HG02759 (cell line): ENCODE data around the gene COQ6.
"Not testable (repeated sequence)": the region's sequence is repeated elsewhere in the genome, so short reads cannot be mapped to it uniquely, and the experiment has no call there.

Source experiments
- ATAC-seq: cut with Tn5 transposase; IDR thresholded peaks from one replicate; pipeline ENCODE4 v1.9.1; 2021; ENCODE audit warnings: mild to moderate bottlenecking, moderate library complexity; ENCODE audit not compliant: unreplicated experiment

Gene COQ6

DNA sequence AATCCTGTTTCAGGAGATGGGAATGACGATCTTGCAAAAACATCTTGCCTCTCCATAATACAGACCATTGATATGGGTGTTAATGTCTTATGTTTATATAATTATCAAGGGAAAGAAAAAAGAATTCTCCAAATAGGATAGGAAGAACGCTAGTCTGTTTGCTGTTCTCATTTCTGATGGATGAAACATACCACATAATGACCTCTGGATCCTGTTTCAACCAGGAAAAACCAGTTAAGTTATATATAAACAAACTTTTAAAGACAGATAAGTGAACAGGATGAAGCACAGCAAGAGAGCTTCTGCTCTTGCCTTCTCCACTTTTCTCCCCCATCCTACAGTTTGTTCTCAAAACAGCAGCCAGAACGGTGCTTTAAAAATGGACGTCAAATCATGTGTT, 27.8 kb downstream of the COQ6 start:
- ATAC-seq: no peak

DNA sequence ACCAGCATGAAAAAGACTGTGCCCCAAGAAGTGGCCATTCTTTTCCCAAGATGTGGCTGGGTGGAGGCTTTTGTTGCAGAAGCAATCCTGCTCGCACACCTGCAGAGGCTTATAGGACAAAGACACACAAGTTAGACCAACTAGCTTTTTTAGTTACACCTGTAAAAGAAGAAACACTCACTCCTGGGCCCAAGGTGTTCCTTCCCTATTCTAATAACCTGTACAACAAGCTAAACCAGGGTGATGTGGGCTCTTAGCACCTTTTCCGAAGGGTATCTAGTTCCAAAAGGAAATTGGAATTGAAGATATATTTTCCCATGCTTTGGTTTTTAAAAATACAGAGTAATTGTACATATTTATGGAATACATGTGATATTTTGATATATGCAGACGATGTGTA, 38.0 kb downstream of the COQ6 start:
- ATAC-seq: no peak

DNA sequence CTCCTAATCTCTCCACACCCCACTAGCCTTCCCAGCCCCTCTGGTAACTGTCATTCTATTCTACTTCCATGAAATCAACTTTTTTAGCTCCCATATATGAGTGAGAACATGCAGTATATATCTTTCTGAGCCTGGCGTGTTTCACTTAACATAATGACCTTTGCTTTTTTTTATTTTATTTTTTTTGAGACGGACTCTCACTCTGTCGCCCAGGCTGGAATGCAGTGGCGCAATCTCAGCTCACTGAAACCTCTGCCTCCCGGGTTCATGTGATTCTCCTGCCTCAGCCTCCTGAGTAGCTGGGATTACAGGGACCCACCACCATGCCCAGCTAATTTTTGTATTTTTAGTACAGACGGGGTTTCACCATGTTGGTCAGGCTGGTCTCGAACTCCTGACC, 38.6 kb downstream of the COQ6 start:
- not testable (repeated sequence) for ATAC-seq

DNA sequence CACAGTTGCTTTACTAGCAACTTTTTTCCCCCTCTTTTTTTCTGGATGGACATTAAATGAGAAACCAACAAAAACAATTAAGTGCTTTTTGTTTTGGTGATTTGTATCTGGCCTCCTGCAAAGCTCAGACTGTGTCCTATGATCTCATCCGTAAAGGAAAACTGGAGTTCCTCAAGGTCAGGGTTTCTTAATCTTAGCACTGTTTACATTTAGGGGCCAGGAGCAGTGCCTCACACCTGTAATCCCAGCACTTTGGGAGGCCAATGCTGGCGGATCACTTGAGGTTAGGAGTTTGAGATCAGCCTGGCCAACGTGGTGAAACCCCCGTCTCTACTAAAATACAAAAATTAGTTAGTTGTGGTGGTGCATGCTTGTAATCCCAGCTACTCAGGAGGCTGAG, 41.0 kb downstream of the COQ6 start:
- ATAC-seq: no peak

DNA sequence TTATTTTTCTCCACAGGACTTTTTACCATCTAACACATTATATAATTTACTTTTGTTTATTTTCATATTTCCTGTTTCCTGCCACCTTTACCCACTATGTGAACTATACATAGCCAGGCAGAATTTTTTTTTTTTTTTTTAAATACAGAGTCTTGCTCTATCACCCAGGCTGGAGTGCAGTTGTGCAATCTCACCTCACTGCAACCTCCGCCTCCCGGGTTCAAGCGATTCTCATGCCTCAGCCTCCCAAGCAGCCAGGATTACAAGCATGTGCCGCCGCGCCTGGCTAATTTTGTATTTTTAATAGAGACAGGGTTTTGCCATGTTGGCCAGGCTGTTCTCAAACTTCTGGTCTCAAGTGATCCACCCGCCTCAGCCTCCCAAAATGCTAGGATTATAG, 44.8 kb downstream of the COQ6 start:
- ATAC-seq: not testable (repeated sequence)

DNA sequence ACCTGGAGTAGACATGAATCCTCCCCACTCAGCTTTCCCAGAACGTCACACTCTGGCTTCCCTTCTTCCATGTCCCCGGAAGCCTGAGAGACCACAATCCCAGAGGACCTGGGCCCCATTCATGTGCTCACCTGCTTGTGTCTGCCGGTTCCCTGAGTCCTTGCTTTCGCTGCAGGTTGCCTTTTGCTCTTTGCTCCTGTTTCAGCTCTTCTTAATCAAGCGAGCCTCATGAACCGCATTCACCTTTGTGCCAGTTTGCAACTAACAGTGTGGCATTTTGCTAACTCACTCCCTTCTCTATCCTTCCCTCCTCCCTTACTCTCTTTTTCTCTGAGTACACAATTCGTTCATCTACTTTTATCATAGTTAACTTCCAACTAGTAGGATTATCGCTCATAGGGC, 45.9 kb downstream of the COQ6 start:
- ATAC-seq: no peak

DNA sequence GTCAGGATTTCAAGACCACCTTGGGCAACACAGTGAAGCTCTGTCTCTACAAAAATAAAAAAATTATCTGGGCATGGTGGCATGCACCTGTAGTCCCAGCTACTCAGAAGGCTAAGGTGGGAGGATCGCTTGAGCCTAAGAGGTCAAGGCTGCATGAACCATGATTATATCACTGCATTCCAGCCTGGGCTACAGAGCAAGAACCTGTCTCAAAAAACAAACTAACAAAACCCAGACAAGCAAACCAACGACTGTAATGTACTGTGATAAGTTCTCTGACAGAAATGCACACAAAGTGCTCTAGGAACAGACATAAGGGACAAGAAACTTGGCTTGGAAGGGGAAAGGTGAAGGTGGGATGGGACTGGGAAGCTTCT, 46.6 kb downstream of the COQ6 start:
- ATAC-seq: no peak

DNA sequence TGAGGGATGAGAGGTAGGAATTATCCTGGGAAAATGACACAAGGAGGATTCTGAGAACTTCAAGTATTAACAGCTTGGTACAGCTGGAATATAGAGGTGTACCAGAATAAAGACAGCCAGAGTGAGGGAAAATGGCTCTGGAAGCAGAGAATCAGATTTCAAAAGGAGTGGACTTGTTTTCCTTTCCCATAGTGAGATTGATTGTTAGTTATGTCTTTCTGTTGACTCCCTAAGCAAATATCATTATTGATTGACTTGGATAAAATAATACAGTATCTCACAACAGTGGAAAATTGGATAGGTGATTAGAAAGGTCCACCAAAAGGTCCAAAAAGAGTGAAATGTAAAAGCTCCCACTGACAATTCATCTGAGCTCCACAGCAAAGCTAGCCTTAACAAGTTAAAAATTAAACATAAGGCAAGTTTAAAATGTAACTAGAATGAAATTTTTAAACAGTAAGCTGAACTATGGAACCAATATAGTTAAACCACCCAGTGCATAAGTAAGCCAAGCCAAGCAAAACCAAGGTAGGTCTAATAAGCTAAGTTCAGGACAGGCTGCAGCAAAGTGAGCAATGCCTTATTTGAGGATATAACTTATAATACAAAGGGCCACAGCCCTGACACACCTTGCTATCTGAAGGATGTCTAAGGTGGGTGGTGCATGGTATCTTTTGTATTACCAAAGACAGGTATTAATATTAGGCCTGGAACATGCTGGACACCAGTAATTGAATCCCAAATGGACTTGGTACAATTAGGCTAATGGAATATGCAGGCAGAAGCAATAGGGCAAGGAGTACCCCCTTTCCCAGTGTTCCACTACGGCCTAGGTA, 47.2 kb downstream of the COQ6 start:
- ATAC-seq: no peak

DNA sequence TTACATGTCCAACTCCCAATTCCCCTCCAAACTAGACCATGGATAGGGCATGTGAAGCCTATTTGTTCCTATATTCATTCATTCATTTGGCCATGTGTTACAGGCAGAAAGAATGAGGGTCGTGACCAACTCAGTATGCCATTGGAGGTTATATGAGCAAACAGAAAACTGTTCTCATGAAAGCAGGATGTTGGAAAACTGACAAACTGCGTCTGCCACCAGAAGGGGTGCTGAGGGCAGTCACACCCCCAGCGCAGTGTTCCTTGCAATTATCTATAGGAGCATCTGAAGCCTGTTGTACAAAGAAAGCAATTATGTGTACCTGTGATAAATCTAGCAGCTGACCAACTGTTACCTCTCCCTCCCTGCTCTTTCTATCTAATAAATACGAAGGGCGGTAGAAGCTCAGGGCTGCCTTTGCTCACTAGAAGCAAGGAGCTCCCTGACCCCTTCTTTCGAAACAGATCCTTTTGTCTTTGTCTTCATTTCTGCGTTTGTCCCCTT, 47.9 kb downstream of the COQ6 start:
- ATAC-seq: no peak

DNA sequence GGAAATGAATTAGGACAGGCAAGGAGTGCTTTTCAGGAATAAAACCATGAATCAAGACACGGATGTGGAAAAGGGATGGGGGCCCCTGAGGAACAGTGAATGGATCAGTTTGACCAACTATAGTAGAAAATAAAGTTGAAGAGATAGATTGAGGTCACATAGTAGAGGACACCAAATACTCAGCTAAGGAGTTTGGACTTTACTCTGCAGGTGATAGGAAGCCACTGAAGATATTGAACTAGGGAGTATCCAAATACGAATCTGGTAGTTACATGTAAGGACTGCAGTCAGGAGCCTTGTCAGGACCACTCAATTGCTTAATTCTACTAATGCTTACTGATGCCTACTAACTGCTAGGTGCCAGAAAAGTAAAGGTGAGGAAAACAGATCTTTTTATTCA, 48.6 kb downstream of the COQ6 start:
- no peak for ATAC-seq

DNA sequence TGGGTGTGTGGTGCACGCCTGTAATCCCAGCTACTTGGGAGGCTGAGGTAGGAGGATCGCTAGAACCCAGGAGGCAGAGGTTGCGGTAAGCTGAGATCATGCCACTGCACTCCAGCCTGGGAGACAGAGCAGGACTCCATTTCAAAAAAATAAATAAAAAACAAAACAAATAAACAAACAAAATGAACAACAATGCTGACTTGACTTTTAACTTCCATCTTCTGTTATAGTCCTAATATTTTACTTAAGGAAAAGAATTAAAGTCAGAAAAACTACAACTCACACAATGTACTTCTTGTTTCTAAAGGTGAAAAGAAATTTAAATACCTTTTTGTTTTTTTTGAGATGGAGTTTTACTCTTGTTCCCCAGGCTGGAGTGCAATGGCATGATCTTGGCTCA, 55.6 kb downstream of the COQ6 start:
- ATAC-seq: not testable (repeated sequence)

DNA sequence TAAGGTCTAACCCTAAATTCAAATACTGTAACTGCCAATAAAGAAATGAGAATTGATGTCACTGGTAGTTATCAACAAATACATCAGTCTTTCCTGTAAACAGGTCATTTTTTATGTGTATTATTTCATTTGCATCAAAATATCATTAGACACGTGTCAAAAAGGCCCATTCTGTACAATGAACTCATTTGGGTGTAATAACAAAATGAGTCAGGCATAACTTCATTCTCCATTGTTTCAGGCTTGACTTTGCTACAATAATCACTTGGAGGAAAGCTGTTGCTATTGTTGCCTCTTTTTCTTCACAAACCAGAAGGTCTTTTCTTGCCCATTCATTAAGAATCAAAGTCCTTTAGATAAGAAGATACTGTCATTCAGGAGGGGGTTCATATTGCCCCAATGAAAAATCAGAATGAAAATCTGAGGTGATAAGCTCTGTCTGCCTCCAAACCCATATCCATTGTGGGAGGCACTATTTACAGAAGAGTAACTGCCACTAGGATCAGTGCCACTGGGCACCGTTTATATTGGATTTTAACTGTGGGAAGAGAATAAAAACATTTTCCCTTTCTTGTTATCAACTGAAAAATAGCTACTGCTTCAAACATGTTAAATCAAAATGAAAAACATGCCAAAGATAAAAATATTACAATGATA, 58.9 kb downstream of the COQ6 start:
- no peak for ATAC-seq
